GM23338 (cell line): ENCODE results near the gene GPRIN1. TPM values are rescaled to one million over a fixed set of nuclear protein-coding genes. Genes with fewer than 3 reads are reported as not detected.

Experiments used
- ATAC-seq: fragments of 200-7000 bp; cut with Tn5 transposase; 3 replicates; pipeline ENCODE4 v1.9.1; 2020
- DNase-seq: peaks from one replicate; pipeline ENCODE4 v3.0.0-alpha.2; 2015; ENCODE audit warnings: low spot score
- H2AFZ ChIP-seq: fragments of 200-600 bp; sonication (generic); 2 replicates; pipeline ENCODE4 v1.8.0; 2016; ENCODE audit warnings: antibody characterized with exemption, mild to moderate bottlenecking, moderate library complexity
- H3F3A ChIP-seq: fragments of 200-600 bp; sonication (generic); replicated peaks from 2 replicates; pipeline ENCODE4 v1.8.0; 2017; ENCODE audit warnings: antibody characterized with exemption, mixed run types, low read depth
- H3K27ac ChIP-seq: fragments of 200-600 bp; sonication (generic); 2 replicates; pipeline ENCODE4 v1.6.1; 2016; ENCODE audit warnings: low read depth
- H3K27me3 ChIP-seq: fragments of 200-600 bp; sonication (generic); 2 replicates; pipeline ENCODE4 v1.8.0; 2016; ENCODE audit warnings: mild to moderate bottlenecking, mixed run types, moderate library complexity; ENCODE audit not compliant: insufficient read depth
- H3K36me3 ChIP-seq: fragments of 200-600 bp; sonication (generic); 2 replicates; pipeline ENCODE4 v1.8.0; 2016; ENCODE audit warnings: mild to moderate bottlenecking; ENCODE audit not compliant: insufficient read depth
- H3K4me1 ChIP-seq: fragments of 200-600 bp; sonication (generic); 2 replicates; pipeline ENCODE4 v1.8.0; 2016; ENCODE audit warnings: mild to moderate bottlenecking, moderate library complexity; ENCODE audit not compliant: insufficient read depth
- H3K4me2 ChIP-seq: fragments of 200-600 bp; sonication (generic); 2 replicates; pipeline ENCODE4 v1.7.1; 2017; ENCODE audit warnings: mixed run types
- H3K4me3 ChIP-seq: fragments of 200-600 bp; sonication (generic); 2 replicates; pipeline ENCODE4 v1.6.1; 2016; ENCODE audit warnings: mixed run types
- H3K79me2 ChIP-seq: fragments of 200-600 bp; sonication (generic); replicated peaks from 2 replicates; pipeline ENCODE4 v1.8.0; 2017; ENCODE audit warnings: mild to moderate bottlenecking; ENCODE audit not compliant: insufficient read depth
- H3K9me2 ChIP-seq: fragments of 200-600 bp; sonication (generic); 2 replicates; pipeline ENCODE4 v1.8.0; 2017; ENCODE audit not compliant: insufficient read depth
- H4K20me1 ChIP-seq: fragments of 200-600 bp; sonication (generic); replicated peaks from 2 replicates; pipeline ENCODE4 v1.8.0; 2017; ENCODE audit warnings: mild to moderate bottlenecking; ENCODE audit not compliant: insufficient read depth
- H3K27ac Mint-ChIP-seq: 2 replicates; pipeline ENCODE4 v1.8.0; 2020; ENCODE audit warnings: inconsistent platforms, mild to moderate bottlenecking, moderate library complexity, mixed read lengths
- H3K27me3 Mint-ChIP-seq: 3 replicates; pipeline ENCODE4 v1.8.0; 2022; ENCODE audit warnings: low read depth, mild to moderate bottlenecking, moderate library complexity, mixed read lengths, inconsistent platforms; ENCODE audit not compliant: insufficient read depth, poor library complexity
- H3K36me3 Mint-ChIP-seq: 3 replicates; pipeline ENCODE4 v1.8.0; 2021; ENCODE audit warnings: low read depth, mild to moderate bottlenecking, inconsistent platforms, moderate library complexity, mixed read lengths
- H3K4me1 Mint-ChIP-seq: 3 replicates; pipeline ENCODE4 v1.8.0; 2020; ENCODE audit warnings: mild to moderate bottlenecking, inconsistent platforms, mixed read lengths
- H3K4me3 Mint-ChIP-seq: 3 replicates; pipeline ENCODE4 v1.8.0; 2021; ENCODE audit warnings: moderate library complexity, mild to moderate bottlenecking, inconsistent platforms, mixed read lengths
- H3K9me3 Mint-ChIP-seq: 3 replicates; pipeline ENCODE4 v1.8.0; 2020; ENCODE audit warnings: moderate library complexity, mild to moderate bottlenecking, inconsistent platforms, mixed read lengths
- CREB1 ChIP-seq: fragments of 250-450 bp; sonication (Bioruptor Pico); IDR thresholded peaks from 2 replicates; pipeline ENCODE4 v1.5.0; 2020; ENCODE audit warnings: low read depth, mild to moderate bottlenecking, moderate library complexity
- ETS1 ChIP-seq: IDR thresholded peaks from 2 replicates; pipeline ENCODE4 v1.6.1; 2016; ENCODE audit warnings: antibody characterized with exemption
- EZH2phosphoT487 ChIP-seq: fragments of 200-600 bp; sonication (generic); IDR thresholded peaks from one replicate; pipeline ENCODE4 v1.8.1; 2018; ENCODE audit warnings: antibody characterized with exemption; ENCODE audit not compliant: unreplicated experiment
- NANOG ChIP-seq: IDR thresholded peaks from 2 replicates; pipeline ENCODE4 v1.6.1; 2016; ENCODE audit warnings: antibody characterized with exemption, borderline replicate concordance
- STAT1 ChIP-seq: IDR thresholded peaks from one replicate; pipeline ENCODE4 v1.6.1; 2016; ENCODE audit warnings: antibody characterized with exemption; ENCODE audit not compliant: unreplicated experiment
- ZNF114 ChIP-seq: fragments of 250-450 bp; sonication (Bioruptor Pico); IDR thresholded peaks from 2 replicates; pipeline ENCODE4 v1.5.0; 2020; ENCODE audit warnings: mild to moderate bottlenecking, moderate library complexity
- ZNF462 ChIP-seq: fragments of 250-450 bp; sonication (Bioruptor Pico); IDR thresholded peaks from 2 replicates; pipeline ENCODE4 v1.5.0; 2020; ENCODE audit warnings: mild to moderate bottlenecking, moderate library complexity
- polyA plus RNA-seq: library from polyadenylated mRNA; unstranded; fragments of >200 nt; fragmentation: Nextera tagmentation; extraction: Ambion mirVana; gene quantifications from 2 replicates; pipeline ENCODE4 v1.2.1, GENCODE V29; 2016
- total RNA-seq: library from RNA; depleted of rRNA; stranded (reverse); fragments of >200 nt; shearing (Covaris generic); gene quantifications from 2 replicates; pipeline ENCODE4 v1.2.3, GENCODE V29; 2014

The GPRIN1 gene
- total and polyA plus RNA-seq, 2 experiments from 2014 or later = 3.8 to 14.6 TPM

DNA sequence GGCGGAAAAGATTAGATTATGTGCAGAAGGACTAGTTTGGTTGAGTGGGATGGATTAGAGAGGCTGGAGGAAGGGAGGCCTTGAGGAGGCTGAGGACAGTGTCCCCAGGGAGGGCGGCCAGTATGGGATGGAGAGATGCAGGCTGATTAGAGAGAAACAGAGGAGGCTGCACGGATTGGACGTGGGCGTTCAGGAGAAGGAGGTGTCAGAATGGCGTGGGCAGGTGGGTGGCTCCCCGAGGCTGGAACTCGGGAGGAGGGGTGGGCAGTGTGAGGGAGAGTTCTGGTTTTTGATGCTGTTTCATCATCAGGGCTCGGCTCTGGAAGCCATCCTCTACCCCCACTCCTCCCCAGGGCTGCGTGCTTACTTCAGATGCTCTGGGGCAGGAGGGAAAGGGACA is 47.8 kb downstream of the GPRIN1 start:
- Mint-ChIP-seq H3K27ac (no peak overlapping the region), H3K4me3 (no peak overlapping the region), H3K9me3 (peaks cover 7% of the 10 kb centered on the region; the same call in 1 of the 3 replicates), H3K36me3 (no peaks in the 10 kb centered on the region), H3K4me1 (peaks cover 10% of the 10 kb centered on the region), H3K27me3 (peaks cover 18% of the 10 kb centered on the region)
- Histone ChIP-seq H3K4me2 (no peak overlapping the region), H3K27ac (no peak overlapping the region), H3K27me3 (no peaks in the 10 kb centered on the region), H2AFZ (no peak overlapping the region), H3K79me2 (no peaks in the 10 kb centered on the region), H3K36me3 (no peaks in the 10 kb centered on the region), H4K20me1 (no peaks in the 10 kb centered on the region), H3K4me1 (peaks cover 5% of the 10 kb centered on the region; the same call in 1 of the 2 replicates), H3K4me3 (no peak overlapping the region), H3K9me2 (no peaks in the 10 kb centered on the region), H3F3A (no peaks in the 10 kb centered on the region)
- no peak for TF ChIP-seq STAT1
- no peak for TF ChIP-seq NANOG
- TF ChIP-seq EZH2phosphoT487 = no peak
- no peak for TF ChIP-seq ZNF462 (CRISPR knock-in tag)
- TF ChIP-seq CREB1 (CRISPR knock-in tag) = no peak
- no peak for TF ChIP-seq ETS1
- TF ChIP-seq ZNF114 (CRISPR knock-in tag) = no peak
- DNase-seq = no peak
- no peak for ATAC-seq
